Measurements from ENCODE around the gene SAP30BP.

SAP30BP gene

DNA sequence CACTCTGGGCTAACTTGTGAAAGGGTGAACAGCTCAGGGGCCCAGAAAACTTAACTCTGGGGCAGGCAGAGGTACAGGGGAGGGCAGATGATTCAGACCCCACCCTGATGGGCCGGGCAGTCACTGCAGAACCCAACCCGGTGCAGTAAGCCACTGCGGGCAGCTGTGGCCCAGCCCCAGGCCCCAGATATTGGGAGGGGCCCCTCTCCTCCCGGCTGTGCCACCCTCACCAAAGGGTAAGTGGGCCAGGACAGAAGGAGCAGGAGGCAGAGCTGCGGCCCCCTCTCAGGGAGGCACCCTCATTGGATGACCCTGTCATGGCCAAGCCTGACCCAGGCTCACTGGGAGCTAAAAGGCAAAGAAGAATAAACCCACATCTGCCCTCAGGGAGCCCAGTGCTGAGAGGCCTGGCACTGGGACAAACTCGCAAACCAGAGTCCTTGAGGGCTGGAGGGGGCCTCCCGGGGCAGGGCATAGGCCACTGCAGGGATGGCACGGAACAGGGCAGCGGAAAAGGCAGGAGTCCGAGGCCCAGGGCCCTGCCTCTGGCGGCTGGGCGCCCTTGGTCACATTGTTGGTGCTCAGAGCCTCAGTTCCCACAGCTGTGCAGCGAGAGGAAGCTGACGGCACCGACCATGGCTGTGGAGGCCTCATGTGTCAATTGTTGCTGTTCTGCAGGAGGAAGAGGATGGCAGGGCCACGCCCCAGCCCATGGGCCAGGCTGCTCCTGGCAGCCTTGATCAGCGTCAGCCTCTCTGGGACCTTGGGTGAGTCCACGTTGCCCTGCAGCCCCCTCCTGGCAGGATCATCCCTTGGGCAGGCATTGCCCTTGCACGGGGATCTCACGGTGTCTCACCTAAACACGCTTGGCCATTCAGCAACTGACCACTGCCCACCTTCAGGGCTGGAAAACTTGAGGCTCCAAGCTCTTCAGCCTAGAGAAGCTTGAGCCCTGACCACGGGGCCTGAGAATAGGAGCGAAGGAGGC, 57.2 kb downstream of the SAP30BP start:
- TF ChIP-seq, protein P1, sequence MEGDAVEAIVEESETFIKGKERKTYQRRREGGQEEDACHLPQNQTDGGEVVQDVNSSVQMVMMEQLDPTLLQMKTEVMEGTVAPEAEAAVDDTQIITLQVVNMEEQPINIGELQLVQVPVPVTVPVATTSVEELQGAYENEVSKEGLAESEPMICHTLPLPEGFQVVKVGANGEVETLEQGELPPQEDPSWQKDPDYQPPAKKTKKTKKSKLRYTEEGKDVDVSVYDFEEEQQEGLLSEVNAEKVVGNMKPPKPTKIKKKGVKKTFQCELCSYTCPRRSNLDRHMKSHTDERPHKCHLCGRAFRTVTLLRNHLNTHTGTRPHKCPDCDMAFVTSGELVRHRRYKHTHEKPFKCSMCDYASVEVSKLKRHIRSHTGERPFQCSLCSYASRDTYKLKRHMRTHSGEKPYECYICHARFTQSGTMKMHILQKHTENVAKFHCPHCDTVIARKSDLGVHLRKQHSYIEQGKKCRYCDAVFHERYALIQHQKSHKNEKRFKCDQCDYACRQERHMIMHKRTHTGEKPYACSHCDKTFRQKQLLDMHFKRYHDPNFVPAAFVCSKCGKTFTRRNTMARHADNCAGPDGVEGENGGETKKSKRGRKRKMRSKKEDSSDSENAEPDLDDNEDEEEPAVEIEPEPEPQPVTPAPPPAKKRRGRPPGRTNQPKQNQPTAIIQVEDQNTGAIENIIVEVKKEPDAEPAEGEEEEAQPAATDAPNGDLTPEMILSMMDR (IDR thresholded peaks at IDR 0.05; ENCODE audit: unreplicated experiment in 3 of 3), result no peak
- no peaks in the 10 kb centered on the region for H3K9me3 Mint-ChIP-seq
- no peak overlapping the region for H3K27ac Mint-ChIP-seq
- no peak overlapping the region for H3K4me3 Mint-ChIP-seq
- H3K4me1 Mint-ChIP-seq, result no peaks in the 10 kb centered on the region
- no peaks in the 10 kb centered on the region for H3K36me3 Mint-ChIP-seq (ENCODE audit: low read depth)
- H3K27me3 Mint-ChIP-seq (ENCODE audit: low read depth), result peaks cover 46% of the 10 kb centered on the region

DNA sequence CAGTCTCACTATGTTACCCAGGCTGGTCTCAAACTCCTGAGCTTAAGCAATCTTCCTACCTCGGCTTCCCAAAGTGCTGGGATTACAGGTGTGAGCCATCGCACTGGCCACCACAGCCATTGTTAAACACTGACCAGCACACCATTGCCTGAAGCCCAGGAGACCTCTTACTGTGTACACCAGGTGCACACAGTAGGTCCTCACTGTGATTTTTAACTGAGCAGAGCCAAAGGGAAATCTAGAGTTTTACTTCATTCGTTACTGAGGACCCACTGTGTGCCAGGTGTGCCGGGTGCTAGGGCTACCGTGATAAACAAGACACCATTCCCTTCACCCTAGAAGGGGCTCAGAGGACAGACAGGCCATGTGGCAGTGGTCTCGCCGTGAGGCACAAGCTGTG, 58.4 kb downstream of the SAP30BP start:
- Mint-ChIP-seq H3K4me3 (no peak overlapping the region), H3K9me3 (no peaks in the 10 kb centered on the region), H3K4me1 (no peaks in the 10 kb centered on the region), H3K27ac (no peak overlapping the region), H3K36me3 (ENCODE audit: low read depth) (no peaks in the 10 kb centered on the region), H3K27me3 (ENCODE audit: low read depth) (peaks cover 34% of the 10 kb centered on the region)
- TF ChIP-seq, protein P1 (IDR thresholded peaks at IDR 0.05; ENCODE audit: unreplicated experiment in 3 of 3), result no peak

DNA sequence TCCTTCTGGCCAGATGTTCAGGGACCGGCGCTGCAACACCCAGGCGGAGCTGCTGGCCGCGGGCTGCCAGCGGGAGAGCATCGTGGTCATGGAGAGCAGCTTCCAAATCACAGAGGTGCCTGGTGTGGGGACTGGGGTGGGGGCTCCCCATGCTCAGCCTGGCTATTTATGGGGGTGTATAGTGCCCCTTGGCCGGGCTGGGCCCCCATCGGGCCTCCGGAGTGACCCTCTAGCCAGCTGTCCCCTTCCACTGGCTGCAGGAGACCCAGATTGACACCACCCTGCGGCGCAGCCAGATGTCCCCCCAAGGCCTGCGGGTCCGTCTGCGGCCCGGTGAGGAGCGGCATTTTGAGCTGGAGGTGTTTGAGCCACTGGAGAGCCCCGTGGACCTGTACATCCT, 60.3 kb downstream of the SAP30BP start:
- Mint-ChIP-seq H3K27ac (no peak overlapping the region), H3K4me3 (no peak overlapping the region), H3K27me3 (ENCODE audit: low read depth) (peaks cover 27% of the 10 kb centered on the region), H3K9me3 (no peaks in the 10 kb centered on the region), H3K36me3 (ENCODE audit: low read depth) (no peaks in the 10 kb centered on the region), H3K4me1 (no peaks in the 10 kb centered on the region)
- TF ChIP-seq, protein P1 (IDR thresholded peaks at IDR 0.05; ENCODE audit: unreplicated experiment in 3 of 3), result no peak

DNA sequence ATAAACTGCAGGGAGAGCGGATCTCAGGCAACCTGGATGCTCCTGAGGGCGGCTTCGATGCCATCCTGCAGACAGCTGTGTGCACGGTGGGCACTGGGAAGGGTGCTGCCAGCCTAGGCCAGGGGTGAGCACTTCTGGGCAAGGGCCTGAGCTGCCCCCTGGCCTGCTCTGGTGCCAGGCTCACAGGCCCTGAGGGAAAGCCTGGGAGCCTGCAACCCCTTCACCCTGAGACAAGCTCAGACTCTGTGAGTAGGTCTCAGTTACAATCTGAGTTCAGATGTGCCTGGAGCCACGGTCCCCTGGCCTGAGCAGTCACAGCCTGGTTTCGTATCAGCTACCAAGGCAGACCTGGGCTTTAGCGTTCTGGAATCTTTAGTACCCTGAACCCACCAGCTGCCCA, 62.2 kb downstream of the SAP30BP start:
- H3K9me3 Mint-ChIP-seq, result no peaks in the 10 kb centered on the region
- no peak overlapping the region for H3K4me3 Mint-ChIP-seq
- H3K36me3 Mint-ChIP-seq (ENCODE audit: low read depth), result no peaks in the 10 kb centered on the region
- no peak overlapping the region for H3K27ac Mint-ChIP-seq
- TF ChIP-seq, protein P1 (IDR thresholded peaks at IDR 0.05; ENCODE audit: unreplicated experiment in 3 of 3), result no peak
- H3K27me3 Mint-ChIP-seq (ENCODE audit: low read depth), result peaks cover 19% of the 10 kb centered on the region
- H3K4me1 Mint-ChIP-seq, result no peaks in the 10 kb centered on the region

DNA sequence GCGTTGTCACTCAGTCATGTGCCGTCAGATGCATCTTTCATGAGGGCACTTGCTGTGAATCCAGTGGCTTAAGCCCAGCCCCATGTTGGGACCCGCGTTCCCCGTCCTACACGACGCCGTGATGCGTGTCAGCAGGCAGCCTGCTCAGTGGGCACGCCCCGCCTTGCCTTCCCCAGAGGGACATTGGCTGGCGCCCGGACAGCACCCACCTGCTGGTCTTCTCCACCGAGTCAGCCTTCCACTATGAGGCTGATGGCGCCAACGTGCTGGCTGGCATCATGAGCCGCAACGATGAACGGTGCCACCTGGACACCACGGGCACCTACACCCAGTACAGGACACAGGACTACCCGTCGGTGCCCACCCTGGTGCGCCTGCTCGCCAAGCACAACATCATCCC, 62.9 kb downstream of the SAP30BP start:
- H3K4me1 Mint-ChIP-seq, result no peaks in the 10 kb centered on the region

More for the DNA sequence above, 62.9 kb downstream of the SAP30BP start:
- H3K9me3 Mint-ChIP-seq, result no peaks in the 10 kb centered on the region
- H3K36me3 Mint-ChIP-seq (ENCODE audit: low read depth), result no peaks in the 10 kb centered on the region
- peaks cover 18% of the 10 kb centered on the region for H3K27me3 Mint-ChIP-seq (ENCODE audit: low read depth)
- H3K27ac Mint-ChIP-seq, result no peak overlapping the region
- TF ChIP-seq, protein P1 (IDR thresholded peaks at IDR 0.05; ENCODE audit: unreplicated experiment in 3 of 3), result no peak
- no peak overlapping the region for H3K4me3 Mint-ChIP-seq

Data from nephron (organoid).